Measurements from ENCODE around the gene ELP4. TPM values are rescaled to one million over a fixed set of nuclear protein-coding genes. Genes with fewer than 3 reads are reported as not detected.

ELP4 gene, protein sequence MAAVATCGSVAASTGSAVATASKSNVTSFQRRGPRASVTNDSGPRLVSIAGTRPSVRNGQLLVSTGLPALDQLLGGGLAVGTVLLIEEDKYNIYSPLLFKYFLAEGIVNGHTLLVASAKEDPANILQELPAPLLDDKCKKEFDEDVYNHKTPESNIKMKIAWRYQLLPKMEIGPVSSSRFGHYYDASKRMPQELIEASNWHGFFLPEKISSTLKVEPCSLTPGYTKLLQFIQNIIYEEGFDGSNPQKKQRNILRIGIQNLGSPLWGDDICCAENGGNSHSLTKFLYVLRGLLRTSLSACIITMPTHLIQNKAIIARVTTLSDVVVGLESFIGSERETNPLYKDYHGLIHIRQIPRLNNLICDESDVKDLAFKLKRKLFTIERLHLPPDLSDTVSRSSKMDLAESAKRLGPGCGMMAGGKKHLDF
- polyA plus RNA-seq = 10 to 100 TPM in 1 of 4 donors, 1 to 10 TPM in 3; 5.4 to 14.5 (median 7.9) TPM
- long read RNA-seq, donor 1, full-length matches to known transcripts = 10 of 10 reads
- long read RNA-seq, donor 1, partial matches to known transcripts = 0 of 10 reads
- long read RNA-seq, donor 1, other reads (novel, unspliced or antisense) = 0 of 10 reads
- long read RNA-seq, donor 2 = 0 reads
- long read RNA-seq, donor 3, full-length matches to known transcripts = 4 of 4 reads
- long read RNA-seq, donor 3, partial matches to known transcripts = 0 of 4 reads
- long read RNA-seq, donor 3, other reads (novel, unspliced or antisense) = 0 of 4 reads
- long read RNA-seq, donor 4 = 0 reads
- long read RNA-seq, donor 5, full-length matches to known transcripts = 3 of 3 reads
- long read RNA-seq, donor 5, partial matches to known transcripts = 0 of 3 reads
- long read RNA-seq, donor 5, other reads (novel, unspliced or antisense) = 0 of 3 reads
- long read RNA-seq, donor 6, full-length matches to known transcripts = 8 of 8 reads
- long read RNA-seq, donor 6, partial matches to known transcripts = 0 of 8 reads
- long read RNA-seq, donor 6, other reads (novel, unspliced or antisense) = 0 of 8 reads
- long read RNA-seq, donor 7 = 0 reads
- long read RNA-seq, donor 8, full-length matches to known transcripts = 2 of 2 reads
- long read RNA-seq, donor 8, partial matches to known transcripts = 0 of 2 reads
- long read RNA-seq, donor 8, other reads (novel, unspliced or antisense) = 0 of 2 reads
- long read RNA-seq, donor 9, full-length matches to known transcripts = 2 of 2 reads
- long read RNA-seq, donor 9, partial matches to known transcripts = 0 of 2 reads
- long read RNA-seq, donor 9, other reads (novel, unspliced or antisense) = 0 of 2 reads
- long read RNA-seq, donor 10, full-length matches to known transcripts = 7 of 7 reads
- long read RNA-seq, donor 10, partial matches to known transcripts = 0 of 7 reads
- long read RNA-seq, donor 10, other reads (novel, unspliced or antisense) = 0 of 7 reads

DNA sequence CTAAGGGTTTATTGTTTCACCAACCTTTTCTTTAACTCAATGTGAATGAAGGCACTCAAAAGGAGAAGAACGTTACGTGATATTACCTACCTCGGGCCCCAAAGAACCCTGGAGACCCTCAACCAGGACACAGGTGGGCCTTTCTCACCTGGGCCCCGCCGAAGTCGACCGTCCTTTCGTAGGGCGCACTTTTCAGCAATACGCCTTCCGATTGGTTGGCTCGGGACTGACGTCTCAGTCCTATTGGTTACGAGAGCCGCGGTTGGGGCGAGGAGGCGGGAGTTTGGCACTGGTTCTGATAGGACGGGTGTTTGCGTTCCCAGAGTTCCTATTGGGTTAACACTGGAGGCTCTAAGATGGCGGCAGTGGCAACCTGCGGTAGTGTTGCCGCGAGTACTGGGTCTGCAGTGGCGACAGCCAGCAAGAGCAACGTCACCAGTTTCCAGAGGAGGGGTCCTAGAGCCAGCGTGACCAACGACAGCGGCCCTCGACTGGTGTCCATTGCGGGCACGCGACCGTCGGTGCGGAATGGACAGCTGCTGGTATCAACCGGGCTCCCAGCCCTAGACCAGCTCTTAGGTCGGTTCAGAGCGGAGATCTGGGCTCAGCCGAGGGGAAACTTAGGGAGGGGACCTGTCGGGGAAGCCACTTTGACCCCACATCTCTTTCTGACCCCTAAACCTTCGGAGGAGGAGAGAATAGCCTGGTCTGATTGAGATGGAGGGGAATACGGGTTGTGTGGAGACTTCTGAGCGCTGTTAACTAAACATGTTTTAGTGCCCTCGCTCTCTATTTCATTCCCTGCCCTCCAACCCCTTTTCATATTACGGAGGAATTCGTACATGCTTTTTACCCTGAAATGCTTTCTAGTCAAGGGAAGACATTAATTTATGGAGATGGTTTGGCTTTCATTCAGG is at the start of gene ELP4, which contains the start of gene IMMP1L:
Gene ELP4, plus strand, starts transcription at position 339 of the 917 bp plus-strand sequence. Its CDS starts 18 bp downstream, at position 357.
Gene IMMP1L, minus strand, starts transcription at position 194 of the 917 bp plus-strand sequence. CDS start 46,346 bp downstream, outside the sequence.
- FAIRE-seq = no peak
- Histone ChIP-seq H3K4me1 (ENCODE audit: control insufficient read depth in 3 of 3, insufficient read depth in 2 of 3, low read depth in 1 of 3, low read length in 2 of 3) (peaks cover 0 to 6% (median 0%) of the 10 kb centered on the region in 3 donors), H3K36me3 (ENCODE audit: control insufficient read depth in 3 of 3, insufficient read depth in 2 of 3, low read depth in 1 of 3, low read length in 3 of 3) (peaks cover 0 to 3% (median 0%) of the 10 kb centered on the region in 3 donors), H3K9me3 (ENCODE audit: control insufficient read depth in 2 of 2, insufficient read depth in 1 of 2, low read depth in 1 of 2, low read length in 1 of 2) (no peaks in the 10 kb centered on the region), H3K4me3 (ENCODE audit: low read depth in 1 of 3, low read length in 3 of 3) (peak within 1 kb of the TSS; percentile 79 to 95 (median 94)), H3K27me3 (ENCODE audit: control insufficient read depth in 3 of 3, insufficient read depth in 3 of 3, low read length in 3 of 3) (no peaks in the 10 kb centered on the region), H3K27ac (ENCODE audit: low read depth in 1 of 3, low read length in 2 of 3) (peak within 1 kb of the TSS; percentile 38 to 97 (median 76))
- WGBS, 3 donors = 0% methylated on average over 47 of the region's 47 CpGs
- peak; percentile 98 to 99 for DNase-seq

GRCh38 chr11:31464436-31464835 is 45.1 kb upstream of the ELP4 start:
- Histone ChIP-seq H3K4me1 (ENCODE audit: control insufficient read depth in 3 of 3, insufficient read depth in 2 of 3, low read depth in 1 of 3, low read length in 2 of 3) (no peaks in the 10 kb centered on the region), H3K4me3 (ENCODE audit: low read depth in 1 of 3, low read length in 3 of 3) (no peak overlapping the region), H3K27ac (ENCODE audit: low read depth in 1 of 3, low read length in 2 of 3) (no peak overlapping the region), H3K27me3 (ENCODE audit: control insufficient read depth in 3 of 3, insufficient read depth in 3 of 3, low read length in 3 of 3) (no peaks in the 10 kb centered on the region), H3K36me3 (ENCODE audit: control insufficient read depth in 3 of 3, insufficient read depth in 2 of 3, low read depth in 1 of 3, low read length in 3 of 3) (peaks cover 0 to 6% (median 0%) of the 10 kb centered on the region in 3 donors), H3K9me3 (ENCODE audit: control insufficient read depth in 2 of 2, insufficient read depth in 1 of 2, low read depth in 1 of 2, low read length in 1 of 2) (peaks cover 0 to 3% of the 10 kb centered on the region in 2 donors)
- FAIRE-seq (no peak), DNase-seq (no peak)
- WGBS, 3 donors = 96 to 100% (median 98%) methylated on average over 3 of the region's 3 CpGs

DNA sequence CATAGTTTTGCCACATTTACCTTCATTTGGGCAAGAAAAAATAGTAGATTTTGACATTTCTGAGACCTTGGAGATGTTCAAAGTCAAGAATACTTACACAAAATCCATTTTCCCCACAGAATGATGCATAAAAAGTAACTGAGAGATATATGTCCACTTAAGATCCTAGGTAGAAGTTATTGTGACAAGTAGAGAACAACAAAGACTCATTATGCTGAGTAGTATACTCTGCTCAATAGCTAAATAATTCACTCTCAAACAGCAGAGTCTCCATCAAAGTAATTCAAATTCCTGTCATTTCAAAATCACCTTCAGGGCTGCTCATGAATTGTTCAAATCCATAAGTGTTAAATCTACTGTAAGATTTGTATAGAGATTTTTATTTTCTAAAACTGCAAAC is 35.5 kb upstream of the ELP4 start:
- no peak for FAIRE-seq
- Histone ChIP-seq H3K9me3 (ENCODE audit: control insufficient read depth in 2 of 2, insufficient read depth in 1 of 2, low read depth in 1 of 2, low read length in 1 of 2) (no peaks in the 10 kb centered on the region), H3K27ac (ENCODE audit: low read depth in 1 of 3, low read length in 2 of 3) (no peak overlapping the region), H3K4me1 (ENCODE audit: control insufficient read depth in 3 of 3, insufficient read depth in 2 of 3, low read depth in 1 of 3, low read length in 2 of 3) (no peaks in the 10 kb centered on the region), H3K4me3 (ENCODE audit: low read depth in 1 of 3, low read length in 3 of 3) (no peak overlapping the region), H3K36me3 (ENCODE audit: control insufficient read depth in 3 of 3, insufficient read depth in 2 of 3, low read depth in 1 of 3, low read length in 3 of 3) (no peaks in the 10 kb centered on the region), H3K27me3 (ENCODE audit: control insufficient read depth in 3 of 3, insufficient read depth in 3 of 3, low read length in 3 of 3) (no peaks in the 10 kb centered on the region)
- no peak for DNase-seq

DNA sequence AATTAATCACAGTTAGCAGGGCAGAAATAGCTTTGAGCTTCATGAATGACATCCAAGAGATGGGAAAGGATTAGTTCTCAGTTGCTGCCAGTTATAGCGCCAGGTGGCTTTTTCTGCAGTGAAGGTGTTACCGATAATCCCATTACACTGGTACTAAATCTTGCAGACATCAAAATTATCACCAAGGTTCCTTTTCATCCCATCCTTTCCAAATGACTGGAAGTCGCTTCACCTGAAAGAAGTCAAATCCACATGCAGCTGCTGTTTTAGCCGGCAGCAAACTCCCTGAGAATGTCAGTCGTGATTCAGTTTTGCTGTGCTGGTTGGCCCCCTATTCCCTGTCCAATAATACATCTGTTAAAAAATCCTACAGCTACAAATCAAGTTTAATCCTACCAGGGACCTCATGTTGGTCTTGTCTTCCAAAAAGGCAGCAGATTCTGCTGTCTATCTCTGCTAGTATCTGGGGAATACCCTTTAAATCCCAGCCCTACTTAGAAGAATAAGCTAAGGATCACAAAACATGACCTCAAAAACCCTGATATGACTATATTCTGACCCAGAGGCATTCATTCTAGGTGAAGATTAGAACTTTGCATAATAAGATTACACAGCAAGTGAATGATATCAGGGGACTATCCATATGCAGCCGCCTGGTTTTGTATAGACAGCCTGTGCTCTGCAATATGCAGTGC is 31.9 kb upstream of the ELP4 start:
- H3K36me3 ChIP-seq (ENCODE audit: control insufficient read depth in 3 of 3, insufficient read depth in 2 of 3, low read depth in 1 of 3, low read length in 3 of 3) = no peaks in the 10 kb centered on the region
- FAIRE-seq (no peak), DNase-seq (no peak)
- H3K27me3 ChIP-seq (ENCODE audit: control insufficient read depth in 3 of 3, insufficient read depth in 3 of 3, low read length in 3 of 3) = no peaks in the 10 kb centered on the region
- no peaks in the 10 kb centered on the region for H3K9me3 ChIP-seq (ENCODE audit: control insufficient read depth in 2 of 2, insufficient read depth in 1 of 2, low read depth in 1 of 2, low read length in 1 of 2)
- WGBS, 3 donors = 91 to 94% (median 93%) methylated on average over 6 of the region's 6 CpGs
- no peak overlapping the region for H3K27ac ChIP-seq (ENCODE audit: low read depth in 1 of 3, low read length in 2 of 3)
- no peaks in the 10 kb centered on the region for H3K4me1 ChIP-seq (ENCODE audit: control insufficient read depth in 3 of 3, insufficient read depth in 2 of 3, low read depth in 1 of 3, low read length in 2 of 3)
- no peak overlapping the region for H3K4me3 ChIP-seq (ENCODE audit: low read depth in 1 of 3, low read length in 3 of 3)

DNA sequence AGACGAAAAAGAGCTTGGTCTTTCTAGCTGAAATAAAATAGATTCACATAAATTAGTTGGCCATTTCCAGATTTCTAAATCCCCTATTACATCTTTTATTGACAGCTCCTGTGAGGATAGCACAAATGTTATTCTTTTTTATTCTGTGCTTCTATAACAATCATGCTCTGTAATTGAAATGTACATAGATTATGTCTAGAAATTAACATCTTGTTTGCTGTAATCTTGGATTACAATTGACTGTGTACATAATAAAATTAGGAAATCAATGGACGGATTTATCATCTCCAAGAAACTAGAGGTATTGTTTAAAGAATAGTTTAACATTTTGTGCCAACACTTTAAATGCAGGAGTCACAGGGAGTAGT is 31.4 kb upstream of the ELP4 start:
- H3K4me1 ChIP-seq (ENCODE audit: control insufficient read depth in 3 of 3, insufficient read depth in 2 of 3, low read depth in 1 of 3, low read length in 2 of 3) = no peaks in the 10 kb centered on the region
- H3K27ac ChIP-seq (ENCODE audit: low read depth in 1 of 3, low read length in 2 of 3) = no peak overlapping the region
- no peaks in the 10 kb centered on the region for H3K9me3 ChIP-seq (ENCODE audit: control insufficient read depth in 2 of 2, insufficient read depth in 1 of 2, low read depth in 1 of 2, low read length in 1 of 2)
- DNase-seq (no peak), FAIRE-seq (no peak)
- WGBS, 3 donors = 80 to 94% (median 82%) methylated on average over 2 of the region's 2 CpGs
- no peaks in the 10 kb centered on the region for H3K36me3 ChIP-seq (ENCODE audit: control insufficient read depth in 3 of 3, insufficient read depth in 2 of 3, low read depth in 1 of 3, low read length in 3 of 3)
- H3K27me3 ChIP-seq (ENCODE audit: control insufficient read depth in 3 of 3, insufficient read depth in 3 of 3, low read length in 3 of 3) = no peaks in the 10 kb centered on the region
- H3K4me3 ChIP-seq (ENCODE audit: low read depth in 1 of 3, low read length in 3 of 3) = no peak overlapping the region

GRCh38 chr11:31479066-31479465 is 30.5 kb upstream of the ELP4 start:
- no peaks in the 10 kb centered on the region for H3K9me3 ChIP-seq (ENCODE audit: control insufficient read depth in 2 of 2, insufficient read depth in 1 of 2, low read depth in 1 of 2, low read length in 1 of 2)
- DNase-seq = no peak
- no peak overlapping the region for H3K27ac ChIP-seq (ENCODE audit: low read depth in 1 of 3, low read length in 2 of 3)
- 91 to 96% (median 93%) methylated on average over 4 of the region's 4 CpGs for WGBS, 3 donors
- no peaks in the 10 kb centered on the region for H3K27me3 ChIP-seq (ENCODE audit: control insufficient read depth in 3 of 3, insufficient read depth in 3 of 3, low read length in 3 of 3)
- no peak overlapping the region for H3K4me3 ChIP-seq (ENCODE audit: low read depth in 1 of 3, low read length in 3 of 3)
- no peaks in the 10 kb centered on the region for H3K4me1 ChIP-seq (ENCODE audit: control insufficient read depth in 3 of 3, insufficient read depth in 2 of 3, low read depth in 1 of 3, low read length in 2 of 3)
- no peak for FAIRE-seq
- no peaks in the 10 kb centered on the region for H3K36me3 ChIP-seq (ENCODE audit: control insufficient read depth in 3 of 3, insufficient read depth in 2 of 3, low read depth in 1 of 3, low read length in 3 of 3)

DNA sequence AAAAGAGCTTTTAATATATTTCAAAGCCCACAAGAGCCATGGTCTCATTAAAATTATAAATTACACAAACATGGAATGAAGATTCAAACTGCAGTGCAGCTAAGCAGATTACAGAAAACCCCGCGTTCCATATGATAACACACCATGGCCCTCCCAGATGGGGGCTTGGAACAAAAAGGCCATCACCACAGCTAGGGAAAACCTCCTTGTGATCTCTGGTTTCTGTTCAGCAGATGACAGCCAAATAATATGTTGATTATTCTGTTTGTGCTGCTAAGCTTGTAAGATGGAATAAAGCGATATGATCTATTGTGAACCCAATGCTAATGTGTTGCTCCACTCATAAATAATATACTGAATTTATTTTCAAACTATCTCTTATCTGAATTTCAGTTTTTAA is 28.6 kb upstream of the ELP4 start:
- no peak for FAIRE-seq
- DNase-seq = no peak

More for the DNA sequence above, 28.6 kb upstream of the ELP4 start:
- no peak overlapping the region for H3K27ac ChIP-seq (ENCODE audit: low read depth in 1 of 3, low read length in 2 of 3)
- H3K27me3 ChIP-seq (ENCODE audit: control insufficient read depth in 3 of 3, insufficient read depth in 3 of 3, low read length in 3 of 3) = no peaks in the 10 kb centered on the region
- no peaks in the 10 kb centered on the region for H3K4me1 ChIP-seq (ENCODE audit: control insufficient read depth in 3 of 3, insufficient read depth in 2 of 3, low read depth in 1 of 3, low read length in 2 of 3)
- H3K36me3 ChIP-seq (ENCODE audit: control insufficient read depth in 3 of 3, insufficient read depth in 2 of 3, low read depth in 1 of 3, low read length in 3 of 3) = no peaks in the 10 kb centered on the region
- 96 to 98% (median 98%) methylated on average over 3 of the region's 3 CpGs for WGBS, 3 donors
- no peaks in the 10 kb centered on the region for H3K9me3 ChIP-seq (ENCODE audit: control insufficient read depth in 2 of 2, insufficient read depth in 1 of 2, low read depth in 1 of 2, low read length in 1 of 2)
- no peak overlapping the region for H3K4me3 ChIP-seq (ENCODE audit: low read depth in 1 of 3, low read length in 3 of 3)
